HG03442 (cell line): ENCODE measurements around the gene ACOT12.
"Not testable (repeated sequence)": the region's sequence is repeated elsewhere in the genome, so short reads cannot be mapped to it uniquely, and the experiment has no call there.

ENCODE experiments used
- ATAC-seq: cut with Tn5 transposase; IDR thresholded peaks from one replicate; pipeline ENCODE4 v1.9.1; 2021; ENCODE audit warnings: mild to moderate bottlenecking, moderate library complexity; ENCODE audit not compliant: unreplicated experiment

ACOT12 gene

GRCh38 chr5:81393783-81394718 lies at the start of gene ACOT12:
TSS of gene ACOT12 (minus strand) at chr5:81394134. CDS start at chr5:81394114, 20 bp downstream.
- no peak for ATAC-seq

GRCh38 chr5:81435023-81435422 lies 41.1 kb upstream of the ACOT12 start:
- ATAC-seq = no peak

- no peak for ATAC-seq
These were observed 36.1 kb upstream of the ACOT12 start for GRCh38 chr5:81429985-81430384.

GRCh38 chr5:81429363-81429762 lies 35.4 kb upstream of the ACOT12 start:
- ATAC-seq = no peak

GRCh38 chr5:81428861-81429260 lies 34.9 kb upstream of the ACOT12 start:
- ATAC-seq = no peak

GRCh38 chr5:81428446-81428845 lies 34.5 kb upstream of the ACOT12 start:
- no peak for ATAC-seq

- ATAC-seq = no peak
These were observed 33.6 kb upstream of the ACOT12 start for GRCh38 chr5:81427566-81427965.

- no peak for ATAC-seq
These were observed 32.6 kb upstream of the ACOT12 start for GRCh38 chr5:81426359-81427030.

- ATAC-seq = peak; percentile 53
These were observed 31.6 kb upstream of the ACOT12 start for GRCh38 chr5:81425569-81425968.

GRCh38 chr5:81424728-81425127 lies 30.8 kb upstream of the ACOT12 start:
- ATAC-seq = no peak

GRCh38 chr5:81422671-81423070 lies 28.7 kb upstream of the ACOT12 start:
- no peak for ATAC-seq

- peak; percentile 71 for ATAC-seq
These were observed 26.2 kb upstream of the ACOT12 start for GRCh38 chr5:81420039-81420667.

- no peak for ATAC-seq
These were observed 24.7 kb upstream of the ACOT12 start for GRCh38 chr5:81418606-81419005.

GRCh38 chr5:81417052-81417451 lies 23.1 kb upstream of the ACOT12 start:
- ATAC-seq = no peak

- ATAC-seq = no peak
These were observed 16.0 kb upstream of the ACOT12 start for GRCh38 chr5:81409896-81410295.

GRCh38 chr5:81409361-81409760 lies 15.4 kb upstream of the ACOT12 start:
- ATAC-seq = no peak

GRCh38 chr5:81408496-81408895 lies 14.6 kb upstream of the ACOT12 start:
- ATAC-seq = no peak

GRCh38 chr5:81407811-81408210 lies 13.9 kb upstream of the ACOT12 start:
- ATAC-seq = not testable (repeated sequence)

GRCh38 chr5:81405126-81405891 lies 11.4 kb upstream of the ACOT12 start:
- no peak for ATAC-seq

- ATAC-seq = no peak
These were observed 8.4 kb upstream of the ACOT12 start for GRCh38 chr5:81402192-81402930.
